Fibroblast of lung (primary cell): ENCODE results near the gene CCDC146.

Experiments
- EZH2 ChIP-seq: IDR thresholded peaks from 2 replicates; pipeline ENCODE4 v1.5.1; 2012; ENCODE audit warnings: low read length, control low read depth, mild to moderate bottlenecking; ENCODE audit errors: missing control alignments
- TF ChIP-seq, protein P1 (sequence below), 2 donors: IDR thresholded peaks in 1 of 2; conservative IDR thresholded peaks in 1 of 2; 1 replicate in 1 of 2; 2 replicates in 1 of 2; pipeline ENCODE4 v1.5.1; 2011 to 2012; ENCODE audit warnings: low read length in 2 of 2, control low read depth in 1 of 2, inconsistent platforms in 1 of 2, low read depth in 1 of 2, mild to moderate bottlenecking in 1 of 2

- TF ChIP-seq, protein P1, sequence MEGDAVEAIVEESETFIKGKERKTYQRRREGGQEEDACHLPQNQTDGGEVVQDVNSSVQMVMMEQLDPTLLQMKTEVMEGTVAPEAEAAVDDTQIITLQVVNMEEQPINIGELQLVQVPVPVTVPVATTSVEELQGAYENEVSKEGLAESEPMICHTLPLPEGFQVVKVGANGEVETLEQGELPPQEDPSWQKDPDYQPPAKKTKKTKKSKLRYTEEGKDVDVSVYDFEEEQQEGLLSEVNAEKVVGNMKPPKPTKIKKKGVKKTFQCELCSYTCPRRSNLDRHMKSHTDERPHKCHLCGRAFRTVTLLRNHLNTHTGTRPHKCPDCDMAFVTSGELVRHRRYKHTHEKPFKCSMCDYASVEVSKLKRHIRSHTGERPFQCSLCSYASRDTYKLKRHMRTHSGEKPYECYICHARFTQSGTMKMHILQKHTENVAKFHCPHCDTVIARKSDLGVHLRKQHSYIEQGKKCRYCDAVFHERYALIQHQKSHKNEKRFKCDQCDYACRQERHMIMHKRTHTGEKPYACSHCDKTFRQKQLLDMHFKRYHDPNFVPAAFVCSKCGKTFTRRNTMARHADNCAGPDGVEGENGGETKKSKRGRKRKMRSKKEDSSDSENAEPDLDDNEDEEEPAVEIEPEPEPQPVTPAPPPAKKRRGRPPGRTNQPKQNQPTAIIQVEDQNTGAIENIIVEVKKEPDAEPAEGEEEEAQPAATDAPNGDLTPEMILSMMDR (conservative IDR thresholded peaks at IDR 0.05 in 1 of 2, IDR thresholded peaks at IDR 0.05 in 1 of 2; ENCODE audit: low read depth in 1 of 2, low read length in 2 of 2) = no peak
- no peak for TF ChIP-seq EZH2
Measured at GRCh38 chr7:77315182-77315591, 192.8 kb downstream of the CCDC146 start.
